ENCODE results near the gene DNAJA2.

The DNAJA2 gene

DNA sequence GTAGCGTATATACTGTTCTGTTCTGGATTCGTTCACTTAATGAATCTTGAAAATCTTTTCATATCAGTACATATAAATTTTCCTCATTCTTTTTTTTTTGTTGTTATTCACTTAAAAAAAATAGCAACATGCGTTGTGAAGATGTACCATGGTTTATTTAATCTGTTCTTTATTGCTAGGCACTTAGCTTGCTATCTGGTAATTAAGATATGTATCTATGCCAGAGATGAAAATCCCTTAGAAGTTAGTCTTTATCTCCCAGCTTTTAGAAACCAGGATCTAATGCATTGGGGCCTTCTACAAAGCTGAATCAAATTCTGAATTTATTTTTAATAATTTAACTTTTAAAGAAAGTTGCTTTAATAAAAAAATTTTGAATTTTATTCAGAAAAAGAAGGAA is 13.0 kb upstream of the DNAJA2 start:
- DNase-seq, result no peak
- Mint-ChIP-seq H3K4me3 (no peak overlapping the region), H3K4me1 (no peaks in the 10 kb centered on the region), H3K9me3 (peaks cover 3% of the 10 kb centered on the region), H3K36me3 (ENCODE audit: low read depth) (no peaks in the 10 kb centered on the region), H3K27me3 (ENCODE audit: low read depth, poor library complexity) (peaks cover 8% of the 10 kb centered on the region), H3K27ac (no peak overlapping the region)
- TF ChIP-seq, protein P1, sequence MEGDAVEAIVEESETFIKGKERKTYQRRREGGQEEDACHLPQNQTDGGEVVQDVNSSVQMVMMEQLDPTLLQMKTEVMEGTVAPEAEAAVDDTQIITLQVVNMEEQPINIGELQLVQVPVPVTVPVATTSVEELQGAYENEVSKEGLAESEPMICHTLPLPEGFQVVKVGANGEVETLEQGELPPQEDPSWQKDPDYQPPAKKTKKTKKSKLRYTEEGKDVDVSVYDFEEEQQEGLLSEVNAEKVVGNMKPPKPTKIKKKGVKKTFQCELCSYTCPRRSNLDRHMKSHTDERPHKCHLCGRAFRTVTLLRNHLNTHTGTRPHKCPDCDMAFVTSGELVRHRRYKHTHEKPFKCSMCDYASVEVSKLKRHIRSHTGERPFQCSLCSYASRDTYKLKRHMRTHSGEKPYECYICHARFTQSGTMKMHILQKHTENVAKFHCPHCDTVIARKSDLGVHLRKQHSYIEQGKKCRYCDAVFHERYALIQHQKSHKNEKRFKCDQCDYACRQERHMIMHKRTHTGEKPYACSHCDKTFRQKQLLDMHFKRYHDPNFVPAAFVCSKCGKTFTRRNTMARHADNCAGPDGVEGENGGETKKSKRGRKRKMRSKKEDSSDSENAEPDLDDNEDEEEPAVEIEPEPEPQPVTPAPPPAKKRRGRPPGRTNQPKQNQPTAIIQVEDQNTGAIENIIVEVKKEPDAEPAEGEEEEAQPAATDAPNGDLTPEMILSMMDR (IDR thresholded peaks at IDR 0.05), result no peak

DNA sequence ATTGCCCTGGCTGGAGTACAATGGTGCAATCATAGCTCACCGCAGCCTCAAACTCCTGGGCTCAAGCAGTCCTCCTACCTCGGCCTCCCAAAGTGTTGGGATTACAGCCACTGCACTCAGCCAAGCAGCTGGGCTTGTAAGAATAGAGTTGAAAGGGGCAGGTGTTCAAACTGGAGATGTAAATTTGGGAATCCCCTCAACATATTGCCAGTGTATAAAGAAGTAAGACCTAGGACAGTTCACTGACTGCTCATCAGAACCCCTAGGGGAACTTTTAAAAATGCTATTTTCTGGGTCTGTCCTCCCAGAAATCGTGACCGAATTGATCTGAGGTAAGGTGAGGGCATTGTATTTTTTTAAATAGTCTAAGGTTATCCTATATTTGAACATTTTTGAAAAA is 8.9 kb upstream of the DNAJA2 start:
- DNase-seq, result no peak
- Mint-ChIP-seq H3K9me3 (no peaks in the 10 kb centered on the region), H3K4me3 (no peak overlapping the region), H3K27me3 (ENCODE audit: low read depth, poor library complexity) (peaks cover 8% of the 10 kb centered on the region), H3K27ac (no peak overlapping the region), H3K4me1 (no peaks in the 10 kb centered on the region), H3K36me3 (ENCODE audit: low read depth) (no peaks in the 10 kb centered on the region)
- TF ChIP-seq, protein P1 (IDR thresholded peaks at IDR 0.05), result no peak

DNA sequence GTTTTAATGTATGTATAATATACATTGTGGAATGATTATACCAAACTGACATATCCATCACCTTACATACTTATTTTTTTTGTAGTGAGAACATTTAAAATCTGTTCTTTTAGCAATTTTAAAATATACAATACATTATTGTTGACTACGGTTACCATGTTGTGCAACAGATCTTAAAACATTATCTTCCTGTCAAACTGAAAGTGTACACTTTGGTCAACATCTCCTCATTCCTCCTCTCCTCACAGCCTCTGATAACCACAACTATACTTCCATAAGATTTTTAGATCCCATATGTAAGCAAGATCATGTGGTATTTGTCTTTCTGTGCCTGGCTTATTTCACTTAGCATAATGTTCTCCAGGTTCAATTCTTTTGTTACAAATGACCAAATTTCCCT is 7.5 kb upstream of the DNAJA2 start:
- peaks cover 5% of the 10 kb centered on the region for H3K27me3 Mint-ChIP-seq (ENCODE audit: low read depth, poor library complexity)
- TF ChIP-seq, protein P1 (IDR thresholded peaks at IDR 0.05), result no peak
- H3K9me3 Mint-ChIP-seq, result no peaks in the 10 kb centered on the region

DNA sequence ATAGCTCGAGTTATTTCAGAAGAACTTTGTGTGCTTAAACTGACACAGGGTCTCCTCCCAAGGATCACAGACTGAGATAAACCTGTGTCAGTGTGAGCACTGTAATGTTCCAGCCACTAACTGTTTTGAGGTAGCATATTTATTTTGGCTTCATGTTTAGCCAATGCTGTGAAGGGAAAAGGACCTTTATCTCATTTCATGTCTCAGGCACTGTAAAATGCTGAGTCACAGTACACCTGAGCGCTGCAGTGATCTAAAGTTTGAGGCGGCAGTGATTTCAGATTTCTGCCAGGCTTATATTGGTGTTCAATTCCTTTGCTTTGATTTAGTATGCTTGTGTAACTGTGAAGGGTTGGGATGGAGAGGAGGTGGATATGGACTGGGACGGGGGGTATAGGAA is 3.1 kb upstream of the DNAJA2 start:
- H3K36me3 Mint-ChIP-seq (ENCODE audit: low read depth), result no peaks in the 10 kb centered on the region
- no peaks in the 10 kb centered on the region for H3K9me3 Mint-ChIP-seq
- DNase-seq, result no peak
- no peak overlapping the region for H3K4me3 Mint-ChIP-seq
- peaks cover 3% of the 10 kb centered on the region for H3K27me3 Mint-ChIP-seq (ENCODE audit: low read depth, poor library complexity)
- peaks cover 26% of the 10 kb centered on the region for H3K4me1 Mint-ChIP-seq
- peak overlapping the region; percentile 4 for H3K27ac Mint-ChIP-seq
- TF ChIP-seq, protein P1 (IDR thresholded peaks at IDR 0.05), result no peak

More for the DNA sequence above, 7.5 kb upstream of the DNAJA2 start:
- no peak overlapping the region for H3K27ac Mint-ChIP-seq
- no peak for DNase-seq
- no peaks in the 10 kb centered on the region for H3K36me3 Mint-ChIP-seq (ENCODE audit: low read depth)
- H3K4me3 Mint-ChIP-seq, result no peak overlapping the region
- H3K4me1 Mint-ChIP-seq, result no peaks in the 10 kb centered on the region

DNA sequence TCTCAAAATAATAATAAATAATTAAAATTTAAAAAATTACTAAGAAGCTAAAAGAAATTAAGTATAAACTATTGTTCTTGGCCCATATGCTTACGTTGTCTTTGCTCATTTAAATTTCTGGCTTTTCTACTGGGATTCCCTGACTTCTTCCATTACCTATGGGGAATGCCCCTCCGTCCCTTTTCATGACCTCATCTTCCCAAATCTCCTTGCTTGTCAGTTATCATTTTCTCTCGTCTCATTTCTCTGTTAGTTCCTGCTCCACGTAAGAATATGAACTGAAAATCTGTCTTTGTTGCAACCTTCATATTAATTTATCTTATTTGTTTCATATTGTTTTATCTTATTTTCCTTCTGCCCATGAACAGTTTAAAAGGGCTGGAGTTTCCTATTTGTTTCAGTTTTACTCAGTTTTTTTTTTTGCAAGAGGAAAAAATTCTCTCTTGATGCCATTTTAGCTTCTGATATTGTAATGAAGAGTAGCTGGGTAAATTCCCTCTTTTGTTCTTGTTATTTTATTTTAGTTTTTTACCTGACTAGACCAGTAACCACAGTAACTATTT is 2.5 kb upstream of the DNAJA2 start:
- H3K4me1 Mint-ChIP-seq, result peaks cover 32% of the 10 kb centered on the region
- peaks cover 3% of the 10 kb centered on the region for H3K27me3 Mint-ChIP-seq (ENCODE audit: low read depth, poor library complexity)
- peaks cover 6% of the 10 kb centered on the region for H3K36me3 Mint-ChIP-seq (ENCODE audit: low read depth)
- peak overlapping the region; percentile 35 for H3K4me3 Mint-ChIP-seq
- DNase-seq, result no peak
- no peak overlapping the region for H3K27ac Mint-ChIP-seq
- no peaks in the 10 kb centered on the region for H3K9me3 Mint-ChIP-seq
- TF ChIP-seq, protein P1 (IDR thresholded peaks at IDR 0.05), result no peak

DNA sequence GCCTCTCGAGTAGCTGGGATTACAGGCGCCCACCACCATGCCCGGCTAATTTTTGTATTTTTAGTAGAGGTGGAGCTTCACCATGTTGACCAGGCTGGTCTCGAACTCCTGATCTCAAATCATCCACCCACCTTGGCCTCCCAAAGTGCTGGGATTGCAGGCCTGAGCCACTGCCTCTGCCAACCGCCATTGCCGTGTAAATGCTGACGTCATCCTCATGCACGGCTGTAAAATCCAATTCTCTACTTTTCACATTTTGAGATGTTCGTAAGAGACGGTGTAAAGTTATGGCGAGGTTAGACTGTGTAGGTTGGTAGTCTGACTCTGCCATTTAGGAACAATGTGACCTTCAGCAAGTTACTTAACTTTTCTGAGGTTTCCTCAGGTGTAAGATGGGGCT is 1.7 kb upstream of the DNAJA2 start:
- Mint-ChIP-seq H3K36me3 (ENCODE audit: low read depth) (peaks cover 10% of the 10 kb centered on the region), H3K27ac (peak overlapping the region; percentile 53), H3K9me3 (no peaks in the 10 kb centered on the region), H3K27me3 (ENCODE audit: low read depth, poor library complexity) (peaks cover 3% of the 10 kb centered on the region), H3K4me1 (peaks cover 36% of the 10 kb centered on the region), H3K4me3 (peak overlapping the region; percentile 91)
- no peak for DNase-seq
- TF ChIP-seq, protein P1 (IDR thresholded peaks at IDR 0.05), result no peak
